ENCODE data around the gene GJA9. TPM values are rescaled to one million over a fixed set of nuclear protein-coding genes. Genes with fewer than 3 reads are reported as not detected.

GJA9 gene
- polyA plus RNA-seq, 2 of the 4 experiments (the other 2 are of a cell fraction), result not detected

- Histone ChIP-seq H3K27ac (no peak overlapping the region), H3K4me1 (no peaks in the 10 kb centered on the region), H3K4me3 (no peak overlapping the region), H3K4me2 (no peak overlapping the region), H3K9me3 (no peaks in the 10 kb centered on the region)
- POLR2A ChIA-PET, result no interaction called here
- CTCF ChIA-PET, result no interaction called here
- ATAC-seq (no peak), DNase-seq (ENCODE audit: low read depth in 1 of 2, low spot score in 1 of 2) (no peak), FAIRE-seq (no peak)
- no peak for TF ChIP-seq EP300 (IDR thresholded peaks at IDR 0.05)
- TF ChIP-seq RAD21 (conservative IDR thresholded peaks at IDR 0.05 in 1 of 2, IDR thresholded peaks at IDR 0.05 in 1 of 2), result no peak
- no peak for TF ChIP-seq ZNF302 (CRISPR knock-in tag; IDR thresholded peaks at IDR 0.05)
- TF ChIP-seq HOXB13 (CRISPR knock-in tag; IDR thresholded peaks at IDR 0.05; ENCODE audit: low read depth), result no peak
- TF ChIP-seq, protein P1, sequence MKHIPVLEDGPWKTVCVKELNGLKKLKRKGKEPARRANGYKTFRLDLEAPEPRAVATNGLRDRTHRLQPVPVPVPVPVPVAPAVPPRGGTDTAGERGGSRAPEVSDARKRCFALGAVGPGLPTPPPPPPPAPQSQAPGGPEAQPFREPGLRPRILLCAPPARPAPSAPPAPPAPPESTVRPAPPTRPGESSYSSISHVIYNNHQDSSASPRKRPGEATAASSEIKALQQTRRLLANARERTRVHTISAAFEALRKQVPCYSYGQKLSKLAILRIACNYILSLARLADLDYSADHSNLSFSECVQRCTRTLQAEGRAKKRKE (CRISPR knock-in tag; IDR thresholded peaks at IDR 0.05; ENCODE audit: low read depth), result no peak
- TF ChIP-seq JUN (IDR thresholded peaks at IDR 0.05), result no peak
- 0% methylated on average over 1 of the region's 1 CpG for WGBS (ENCODE audit: missing lambda C conversion rate)
These were observed 52.0 kb downstream of the GJA9 start for GRCh38 chr1:38829368-38829767.

DNA sequence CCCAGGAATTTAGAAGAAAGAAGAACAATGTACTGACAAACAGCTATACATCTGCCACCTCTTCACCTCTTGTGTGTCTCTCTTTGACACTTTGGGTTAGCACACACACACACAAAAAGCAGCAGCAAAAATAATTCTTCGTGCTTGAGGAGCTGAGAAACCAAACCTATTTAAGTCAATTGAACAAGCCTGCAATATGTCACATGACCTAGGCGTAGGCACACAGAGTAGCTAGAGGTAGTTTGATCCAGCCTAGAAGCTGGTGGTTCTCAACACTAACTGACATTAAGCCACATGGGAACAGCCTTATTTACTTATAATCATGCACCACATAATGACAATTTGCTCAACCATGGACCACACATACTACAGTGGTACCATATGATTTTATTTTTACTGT, 54.1 kb downstream of the GJA9 start:
- Histone ChIP-seq H3K27ac (no peak overlapping the region), H3K4me2 (no peak overlapping the region), H3K9me3 (no peaks in the 10 kb centered on the region), H3K4me1 (no peaks in the 10 kb centered on the region), H3K4me3 (no peak overlapping the region)
- POLR2A ChIA-PET, result interaction anchor here (0.6 kb wide), 1 partner anchor 804 kb away, joined by 3 read pairs; no protein-coding TSS in a partner anchor
- WGBS (ENCODE audit: missing lambda C conversion rate), result 35% methylated on average over 2 of the region's 2 CpGs
- CTCF ChIA-PET, result interaction anchor here (0.7 to 1.0 kb wide), 2 partner anchors 9 to 219 kb away, joined by 3 read pairs; no protein-coding TSS in a partner anchor
- no peak for ATAC-seq
- no peak for FAIRE-seq
- no peak for TF ChIP-seq KDM5A (IDR thresholded peaks at IDR 0.05)
- TF ChIP-seq BHLHE40 (IDR thresholded peaks at IDR 0.05; ENCODE audit: low read depth, low read length), result no peak
- TF ChIP-seq MAFK (IDR thresholded peaks at IDR 0.05; ENCODE audit: partially characterized antibody), result no peak
- TF ChIP-seq CBX8 (IDR thresholded peaks at IDR 0.05), result no peak
- no peak for TF ChIP-seq EHMT2 (IDR thresholded peaks at IDR 0.05; ENCODE audit: low read depth)
- no peak for TF ChIP-seq HDAC2 (IDR thresholded peaks at IDR 0.05)
- TF ChIP-seq, protein P2, sequence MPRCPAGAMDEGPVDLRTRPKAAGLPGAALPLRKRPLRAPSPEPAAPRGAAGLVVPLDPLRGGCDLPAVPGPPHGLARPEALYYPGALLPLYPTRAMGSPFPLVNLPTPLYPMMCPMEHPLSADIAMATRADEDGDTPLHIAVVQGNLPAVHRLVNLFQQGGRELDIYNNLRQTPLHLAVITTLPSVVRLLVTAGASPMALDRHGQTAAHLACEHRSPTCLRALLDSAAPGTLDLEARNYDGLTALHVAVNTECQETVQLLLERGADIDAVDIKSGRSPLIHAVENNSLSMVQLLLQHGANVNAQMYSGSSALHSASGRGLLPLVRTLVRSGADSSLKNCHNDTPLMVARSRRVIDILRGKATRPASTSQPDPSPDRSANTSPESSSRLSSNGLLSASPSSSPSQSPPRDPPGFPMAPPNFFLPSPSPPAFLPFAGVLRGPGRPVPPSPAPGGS (IDR thresholded peaks at IDR 0.05), result no peak
- TF ChIP-seq ZFP36 (IDR thresholded peaks at IDR 0.05; ENCODE audit: borderline replicate concordance, partially characterized antibody), result no peak
- TF ChIP-seq FOSL2 (IDR thresholded peaks at IDR 0.05), result no peak
- no peak for TF ChIP-seq FOSL2 (CRISPR knock-in tag; IDR thresholded peaks at IDR 0.05)
- TF ChIP-seq EP300 (IDR thresholded peaks at IDR 0.05), result no peak
- TF ChIP-seq NR3C1 (IDR thresholded peaks at IDR 0.05), result no peak
- TF ChIP-seq POLR2A (IDR thresholded peaks at IDR 0.05; ENCODE audit: low read length), result no peak
- no peak for TF ChIP-seq TP53 (CRISPR knock-in tag; IDR thresholded peaks at IDR 0.05)
- TF ChIP-seq RNF2 (IDR thresholded peaks at IDR 0.05; ENCODE audit: borderline replicate concordance, low read depth), result no peak
- no peak for DNase-seq (ENCODE audit: low read depth in 1 of 2, low spot score in 1 of 2)

DNA sequence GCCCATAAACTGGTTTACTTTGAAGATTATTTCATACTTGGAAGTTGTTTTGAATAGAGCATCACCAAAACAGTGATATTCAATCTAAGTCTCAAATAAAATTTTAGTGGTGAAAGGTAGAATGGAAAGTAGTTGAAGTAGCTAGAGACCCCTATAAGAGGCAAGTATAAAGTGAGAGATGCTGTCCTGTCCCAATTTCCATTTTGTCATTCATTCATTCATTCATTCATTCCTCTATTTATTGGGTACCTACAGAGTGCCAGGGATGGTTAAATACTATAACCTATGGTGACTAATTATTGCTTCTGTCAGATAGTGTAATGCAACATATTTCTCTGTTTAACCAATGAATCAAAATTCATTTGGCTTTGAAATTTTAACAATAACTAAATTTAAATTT, 54.5 kb downstream of the GJA9 start:
- no peak for TF ChIP-seq MAFK (IDR thresholded peaks at IDR 0.05; ENCODE audit: partially characterized antibody)
- no peak for TF ChIP-seq TFCP2L1 (CRISPR knock-in tag; IDR thresholded peaks at IDR 0.05)
- no peak for TF ChIP-seq MAZ (IDR thresholded peaks at IDR 0.05; ENCODE audit: borderline replicate concordance, low read depth, low read length)
- no peak for TF ChIP-seq PHF8 (IDR thresholded peaks at IDR 0.05; ENCODE audit: borderline replicate concordance, low read depth)
- TF ChIP-seq E2F6 (IDR thresholded peaks at IDR 0.05; ENCODE audit: borderline replicate concordance, low read depth), result no peak
- TF ChIP-seq RCOR1 (IDR thresholded peaks at IDR 0.05; ENCODE audit: low read depth, low read length), result no peak
- TF ChIP-seq, protein P3, sequence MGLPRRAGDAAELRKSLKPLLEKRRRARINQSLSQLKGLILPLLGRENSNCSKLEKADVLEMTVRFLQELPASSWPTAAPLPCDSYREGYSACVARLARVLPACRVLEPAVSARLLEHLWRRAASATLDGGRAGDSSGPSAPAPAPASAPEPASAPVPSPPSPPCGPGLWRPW (IDR thresholded peaks at IDR 0.05), result no peak
- no peak for TF ChIP-seq GATA3 (IDR thresholded peaks at IDR 0.05; ENCODE audit: borderline replicate concordance)
- TF ChIP-seq RARB (CRISPR knock-in tag; IDR thresholded peaks at IDR 0.05), result no peak
- no peak for TF ChIP-seq HOXB5 (CRISPR knock-in tag; IDR thresholded peaks at IDR 0.05)
- no peak for TF ChIP-seq MAX (IDR thresholded peaks at IDR 0.05)
- ATAC-seq (no peak), FAIRE-seq (no peak), DNase-seq (ENCODE audit: low read depth in 1 of 2, low spot score in 1 of 2) (no peak)
- H3K27ac ChIP-seq, result no peak overlapping the region
- no peak overlapping the region for H3K4me3 ChIP-seq
- H3K4me1 ChIP-seq, result no peaks in the 10 kb centered on the region
- ChIA-PET POLR2A (interaction anchor here (0.6 kb wide), 1 partner anchor 804 kb away, joined by 3 read pairs; no protein-coding TSS in a partner anchor), CTCF (interaction anchor here (0.7 to 1.0 kb wide), 2 partner anchors 8 to 218 kb away, joined by 3 read pairs; no protein-coding TSS in a partner anchor)
- H3K4me2 ChIP-seq, result no peak overlapping the region
- H3K9me3 ChIP-seq, result no peaks in the 10 kb centered on the region

Data from A549 (cell line).